Measurements from ENCODE around the gene ZSCAN1.

DNA sequence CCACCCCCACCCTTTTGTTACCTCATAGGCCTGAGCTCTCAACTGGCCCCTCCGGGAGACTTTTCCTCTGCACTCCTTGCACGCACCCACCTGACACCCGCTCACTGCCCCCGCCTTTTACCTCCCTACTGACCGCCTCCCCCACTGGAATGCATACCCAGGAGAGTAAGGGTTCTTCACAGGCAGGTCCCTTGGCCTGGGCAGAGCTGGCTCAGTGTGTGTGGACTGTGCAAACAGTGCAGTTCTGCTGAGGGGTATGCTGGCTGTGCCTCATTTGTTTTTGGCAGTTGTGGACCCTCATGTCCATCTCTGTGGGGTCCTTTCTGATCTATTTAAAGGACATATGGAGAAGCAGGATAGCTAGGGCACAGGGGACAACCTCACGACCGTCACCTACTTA is 59.2 kb downstream of the ZSCAN1 start:
- TF ChIP-seq, protein P1, sequence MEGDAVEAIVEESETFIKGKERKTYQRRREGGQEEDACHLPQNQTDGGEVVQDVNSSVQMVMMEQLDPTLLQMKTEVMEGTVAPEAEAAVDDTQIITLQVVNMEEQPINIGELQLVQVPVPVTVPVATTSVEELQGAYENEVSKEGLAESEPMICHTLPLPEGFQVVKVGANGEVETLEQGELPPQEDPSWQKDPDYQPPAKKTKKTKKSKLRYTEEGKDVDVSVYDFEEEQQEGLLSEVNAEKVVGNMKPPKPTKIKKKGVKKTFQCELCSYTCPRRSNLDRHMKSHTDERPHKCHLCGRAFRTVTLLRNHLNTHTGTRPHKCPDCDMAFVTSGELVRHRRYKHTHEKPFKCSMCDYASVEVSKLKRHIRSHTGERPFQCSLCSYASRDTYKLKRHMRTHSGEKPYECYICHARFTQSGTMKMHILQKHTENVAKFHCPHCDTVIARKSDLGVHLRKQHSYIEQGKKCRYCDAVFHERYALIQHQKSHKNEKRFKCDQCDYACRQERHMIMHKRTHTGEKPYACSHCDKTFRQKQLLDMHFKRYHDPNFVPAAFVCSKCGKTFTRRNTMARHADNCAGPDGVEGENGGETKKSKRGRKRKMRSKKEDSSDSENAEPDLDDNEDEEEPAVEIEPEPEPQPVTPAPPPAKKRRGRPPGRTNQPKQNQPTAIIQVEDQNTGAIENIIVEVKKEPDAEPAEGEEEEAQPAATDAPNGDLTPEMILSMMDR (conservative IDR thresholded peaks at IDR 0.05; ENCODE audit: low read depth, low read length) = no peak
- TF ChIP-seq RAD21 (IDR thresholded peaks at IDR 0.05; ENCODE audit: low read length) (no peak), USF2 (IDR thresholded peaks at IDR 0.05; ENCODE audit: low read depth, low read length) (no peak), MAZ (IDR thresholded peaks at IDR 0.05; ENCODE audit: borderline replicate concordance, low read depth, low read length) (no peak), SMC3 (IDR thresholded peaks at IDR 0.05; ENCODE audit: low read depth, low read length) (no peak), RFX5 (IDR thresholded peaks at IDR 0.05; ENCODE audit: low read depth, low read length) (no peak), FOS (IDR thresholded peaks at IDR 0.05; ENCODE audit: low read depth, low read length) (no peak), ELK1 (IDR thresholded peaks at IDR 0.05; ENCODE audit: borderline replicate concordance, low read depth, low read length) (no peak)
